ENCODE measurements around the gene FBXO39.

DNA sequence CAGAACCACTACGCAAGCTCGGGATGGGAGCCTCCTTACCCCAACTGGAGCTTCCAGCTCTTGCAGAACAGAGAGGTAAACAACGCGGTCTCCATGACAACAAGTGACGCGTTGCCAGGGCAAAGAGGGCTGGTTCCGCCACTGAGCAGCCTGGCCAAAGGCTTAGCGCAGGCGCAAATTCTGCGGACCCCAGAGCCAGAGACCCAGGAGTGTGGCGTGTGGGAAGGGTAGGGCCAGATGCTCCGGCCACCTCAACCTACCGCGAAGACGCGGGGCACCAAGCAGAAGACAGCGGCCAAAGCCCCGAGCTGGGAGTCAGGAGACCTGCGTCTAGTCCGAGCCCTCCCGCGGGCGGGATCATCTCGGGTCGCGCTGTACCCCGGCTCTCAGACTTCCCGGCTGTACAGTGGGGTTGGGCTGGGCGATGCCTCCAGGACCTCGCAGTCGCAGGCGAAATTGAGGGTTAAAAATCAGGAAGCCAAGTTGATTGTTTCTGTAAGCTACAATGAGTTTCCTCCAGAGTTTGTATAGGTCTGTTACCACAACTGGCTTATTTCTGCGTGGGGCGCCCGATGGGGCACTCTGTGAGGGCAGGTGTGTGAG lies 55.7 kb downstream of the FBXO39 start, which contains the start of gene TEKT1:
- TF ChIP-seq, protein P1, sequence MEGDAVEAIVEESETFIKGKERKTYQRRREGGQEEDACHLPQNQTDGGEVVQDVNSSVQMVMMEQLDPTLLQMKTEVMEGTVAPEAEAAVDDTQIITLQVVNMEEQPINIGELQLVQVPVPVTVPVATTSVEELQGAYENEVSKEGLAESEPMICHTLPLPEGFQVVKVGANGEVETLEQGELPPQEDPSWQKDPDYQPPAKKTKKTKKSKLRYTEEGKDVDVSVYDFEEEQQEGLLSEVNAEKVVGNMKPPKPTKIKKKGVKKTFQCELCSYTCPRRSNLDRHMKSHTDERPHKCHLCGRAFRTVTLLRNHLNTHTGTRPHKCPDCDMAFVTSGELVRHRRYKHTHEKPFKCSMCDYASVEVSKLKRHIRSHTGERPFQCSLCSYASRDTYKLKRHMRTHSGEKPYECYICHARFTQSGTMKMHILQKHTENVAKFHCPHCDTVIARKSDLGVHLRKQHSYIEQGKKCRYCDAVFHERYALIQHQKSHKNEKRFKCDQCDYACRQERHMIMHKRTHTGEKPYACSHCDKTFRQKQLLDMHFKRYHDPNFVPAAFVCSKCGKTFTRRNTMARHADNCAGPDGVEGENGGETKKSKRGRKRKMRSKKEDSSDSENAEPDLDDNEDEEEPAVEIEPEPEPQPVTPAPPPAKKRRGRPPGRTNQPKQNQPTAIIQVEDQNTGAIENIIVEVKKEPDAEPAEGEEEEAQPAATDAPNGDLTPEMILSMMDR (conservative IDR thresholded peaks at IDR 0.05; ENCODE audit: low read depth, low read length), result no peak
- TF ChIP-seq EZH2 (IDR thresholded peaks at IDR 0.05; ENCODE audit: low read length, unreplicated experiment), result no peak

All from PC-3 (cell line).